ENCODE data around the gene AATF. TPM values are rescaled to one million over a fixed set of nuclear protein-coding genes. Genes with fewer than 3 reads are reported as not detected.
"Not testable (repeated sequence)": the region's sequence is repeated elsewhere in the genome, so short reads cannot be mapped to it uniquely, and the experiment has no call there.

AATF gene
- polyA plus RNA-seq, 10 donors: 19.6 to 26.2 (median 21.9) TPM

DNA sequence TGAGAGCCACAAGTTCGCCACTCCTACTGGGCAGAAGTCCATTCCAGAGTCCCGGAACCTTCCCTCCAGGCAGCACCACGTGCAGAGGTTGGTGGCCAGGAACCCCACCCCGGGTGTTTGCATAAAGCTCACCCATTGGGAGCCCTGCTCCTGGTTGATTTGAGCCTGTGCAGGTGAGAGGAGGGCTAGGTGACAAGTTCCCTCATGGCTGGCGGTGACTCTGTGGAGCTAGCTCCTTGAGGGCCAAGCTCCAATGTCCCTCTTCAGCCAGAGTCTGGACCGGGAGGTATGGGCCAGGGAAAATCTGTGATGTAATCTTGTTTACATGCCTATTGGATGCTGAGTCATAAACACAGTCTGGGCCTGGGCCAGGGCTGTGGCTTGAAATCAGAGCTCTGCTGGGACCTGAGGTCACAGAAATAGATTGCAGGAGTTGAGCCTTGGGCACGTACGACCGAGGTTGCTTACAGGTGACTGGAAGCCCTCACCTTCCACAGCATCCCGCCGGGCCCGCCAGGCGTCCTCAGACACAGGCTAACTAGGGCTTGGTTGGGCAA is 118.9 kb downstream of the AATF start:
- DNase-seq: peak in 2 of 3 donors; percentile 37 to 47

DNA sequence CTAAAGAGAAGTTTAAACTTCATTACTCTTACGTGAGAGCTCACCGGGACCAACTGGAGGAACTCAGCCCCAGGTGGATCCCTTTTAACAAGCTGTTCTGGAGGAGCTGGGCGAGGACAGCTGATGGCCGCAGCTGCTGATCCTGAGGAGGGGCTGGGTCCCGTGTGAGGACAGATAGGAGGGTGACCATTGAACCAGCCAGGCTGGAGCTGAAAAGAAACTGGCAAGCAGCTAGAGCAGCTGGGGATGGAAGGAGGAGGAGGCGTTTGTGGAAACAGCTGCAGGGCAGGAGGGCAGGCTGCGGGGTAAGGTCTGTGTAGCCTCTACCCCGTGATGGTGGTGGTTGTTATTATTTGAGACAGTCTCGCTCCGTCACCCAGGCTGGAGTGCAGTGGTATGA is 119.5 kb downstream of the AATF start:
- DNase-seq: peak in 2 of 3 donors; percentile 46 to 63

DNA sequence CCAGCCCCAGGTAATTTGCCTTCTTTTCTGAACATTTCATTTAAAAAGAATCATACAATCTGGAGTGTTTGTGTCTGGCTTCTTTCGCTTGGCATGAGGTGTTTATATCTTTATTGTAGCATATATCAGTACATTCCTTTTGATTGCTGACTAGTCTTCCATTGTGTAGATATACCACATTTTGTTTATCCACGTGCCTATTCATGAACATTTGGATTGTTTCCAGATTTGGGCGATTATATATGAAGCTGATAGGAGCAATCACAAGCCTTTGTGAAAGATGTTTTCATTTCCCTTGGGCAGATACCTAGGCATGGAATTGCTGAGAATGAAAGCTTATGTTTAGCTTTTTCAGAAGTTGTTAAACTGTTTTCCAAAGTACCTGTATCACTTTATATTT is 120.3 kb downstream of the AATF start:
- DNase-seq: no peak

DNA sequence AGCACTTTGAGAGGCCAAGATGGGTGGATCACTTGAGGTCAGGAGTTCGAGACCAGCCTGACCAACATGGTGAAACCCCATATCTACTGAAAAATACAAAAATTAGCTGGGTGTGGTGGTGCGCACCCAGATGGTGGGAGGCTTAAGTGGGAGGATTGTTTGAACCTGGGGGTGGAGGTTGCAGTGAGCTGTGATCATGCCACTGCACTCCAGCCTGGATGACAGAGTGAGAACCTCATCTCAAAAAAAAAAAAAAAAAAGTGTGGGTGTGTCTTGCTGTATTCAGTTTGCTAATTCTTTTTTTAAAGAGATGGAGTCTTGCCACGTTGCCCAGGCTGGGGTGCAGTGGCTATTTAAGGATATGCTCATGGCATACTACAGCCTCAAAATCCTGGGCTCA is 124.7 kb downstream of the AATF start:
- not testable (repeated sequence) for DNase-seq

DNA sequence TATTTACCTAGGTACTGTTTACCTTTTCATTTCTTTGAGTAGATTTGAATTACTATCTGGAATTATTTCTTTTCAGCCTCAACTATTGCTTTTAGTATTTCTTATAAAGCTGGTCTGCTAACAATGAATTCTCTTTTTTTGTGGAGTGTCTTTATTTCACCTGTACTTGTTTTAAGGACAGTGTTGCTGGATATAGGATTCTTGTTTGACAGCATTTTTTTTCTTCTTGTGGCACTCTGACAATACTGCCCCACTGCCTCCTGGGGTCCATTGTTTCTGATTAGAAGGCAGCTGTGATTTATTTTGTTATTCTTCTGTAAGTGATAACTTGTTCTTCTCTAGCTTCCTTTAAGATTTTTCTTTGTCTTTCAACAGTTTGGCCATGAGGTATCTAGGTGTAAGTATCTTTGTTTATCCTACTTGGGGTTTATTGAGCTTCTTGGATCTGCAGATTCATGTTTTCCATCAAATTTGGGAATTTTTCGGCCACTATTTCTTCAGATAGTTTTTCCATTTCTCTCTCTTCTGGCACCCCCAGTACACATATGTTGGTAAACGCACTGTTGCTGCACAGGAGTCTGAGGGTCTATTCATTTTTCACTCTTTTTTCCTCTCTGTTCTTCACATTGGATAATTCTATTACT is 130.4 kb downstream of the AATF start:
- no peak for DNase-seq

DNA sequence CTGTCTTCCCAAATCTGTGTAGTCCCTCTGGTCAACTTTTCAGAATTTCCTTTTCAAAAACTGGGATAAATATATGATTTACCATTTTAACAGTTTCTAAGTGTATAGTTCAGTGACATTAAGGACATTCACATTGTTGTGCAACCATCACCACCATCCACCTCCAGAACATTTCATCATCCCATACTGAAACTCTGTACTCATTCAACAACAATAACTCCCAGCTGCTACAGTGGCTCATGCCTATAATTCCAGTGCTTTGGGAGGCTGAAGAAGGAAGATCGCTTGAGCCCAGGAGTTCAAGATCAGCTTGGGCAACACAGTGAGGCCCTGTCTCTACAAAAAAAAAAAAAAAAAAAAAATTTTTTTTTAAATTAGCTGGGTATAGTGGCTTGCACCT is 131.0 kb downstream of the AATF start:
- no peak for DNase-seq

DNA sequence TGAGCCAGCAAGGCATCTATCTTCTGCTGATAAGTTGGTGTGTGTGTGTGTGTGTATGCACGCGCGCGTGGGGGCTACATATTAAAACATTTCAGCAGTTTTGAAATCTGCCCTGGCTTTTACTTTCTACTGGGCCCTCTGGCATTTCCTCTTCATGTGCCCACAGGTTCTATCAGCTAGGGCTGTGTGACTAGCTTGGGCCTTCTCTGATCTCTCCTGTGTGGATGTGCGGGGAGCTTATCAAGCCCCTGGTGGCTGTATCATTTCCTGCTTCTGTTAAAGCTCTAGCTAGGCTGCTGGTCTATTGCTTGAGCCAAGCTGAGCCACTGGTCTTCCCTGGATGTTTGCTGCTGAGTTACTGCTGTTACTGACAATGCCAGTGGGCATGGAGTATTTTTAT is 132.5 kb downstream of the AATF start:
- no peak for DNase-seq

DNA sequence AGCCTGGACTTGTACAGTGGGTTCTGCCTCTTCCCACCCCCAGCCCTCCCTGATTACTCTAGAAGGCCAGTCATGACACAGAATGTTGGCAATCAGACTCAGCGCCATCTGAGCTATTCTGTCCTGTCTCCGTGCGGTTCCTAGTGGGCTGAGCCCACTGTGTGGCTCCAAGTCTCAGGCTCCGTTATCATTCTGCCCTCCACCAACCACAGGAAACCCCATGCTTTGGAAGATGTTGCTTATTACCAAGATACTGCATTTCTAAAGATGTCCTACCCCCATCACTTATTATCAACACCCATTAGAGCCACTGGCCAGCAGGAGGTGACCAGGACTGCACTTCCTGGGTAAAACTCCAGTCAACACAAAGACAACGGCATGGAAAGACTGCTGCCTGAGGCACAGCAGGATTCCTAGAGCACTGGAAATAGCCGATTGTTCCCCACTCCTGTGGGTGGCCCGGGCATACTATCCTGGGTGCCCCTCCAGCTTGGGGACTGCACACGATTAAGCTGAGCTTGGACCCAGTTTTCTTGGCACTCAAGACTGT is 133.6 kb downstream of the AATF start:
- no peak for DNase-seq

DNA sequence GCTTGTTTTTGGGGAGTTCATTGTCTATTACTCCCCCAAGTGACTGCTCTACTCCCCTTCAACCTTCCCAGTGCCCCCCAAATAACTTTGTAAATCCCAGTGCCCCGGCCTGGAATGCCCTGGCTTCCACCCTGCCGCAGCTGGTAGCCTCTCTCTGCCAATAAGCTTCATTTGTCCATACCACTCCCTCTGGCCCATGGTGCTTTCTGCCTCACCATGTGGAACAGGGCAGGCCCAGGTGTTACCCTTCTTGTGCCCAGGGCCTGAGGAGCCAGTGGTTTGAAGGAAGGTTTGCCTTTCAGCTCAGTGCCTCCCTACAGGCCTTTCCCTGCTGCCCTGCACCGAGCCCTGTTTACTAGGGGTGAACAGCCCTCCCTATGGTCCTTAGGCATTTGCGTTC is 134.2 kb downstream of the AATF start:
- no peak for DNase-seq

DNA sequence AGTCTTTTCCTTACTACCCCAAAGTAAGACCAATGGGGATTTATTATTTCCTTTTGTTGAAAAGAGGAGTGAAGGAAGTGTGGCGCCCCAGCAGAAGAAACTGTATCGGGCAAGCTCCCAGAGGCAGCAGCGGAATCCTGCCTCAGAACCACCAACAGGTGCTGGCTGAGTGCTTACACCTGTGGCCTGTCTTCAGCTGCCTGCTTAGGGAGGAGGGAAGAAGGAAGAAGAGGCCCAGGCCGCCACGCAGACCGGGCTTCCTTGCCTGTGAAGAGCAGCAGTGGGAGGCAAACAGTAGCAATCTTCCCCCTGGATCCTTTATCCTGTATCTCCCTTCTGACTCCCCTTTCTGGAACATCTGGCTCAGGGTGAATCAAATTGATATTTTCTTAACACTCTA is 134.7 kb downstream of the AATF start:
- no peak for DNase-seq

DNA sequence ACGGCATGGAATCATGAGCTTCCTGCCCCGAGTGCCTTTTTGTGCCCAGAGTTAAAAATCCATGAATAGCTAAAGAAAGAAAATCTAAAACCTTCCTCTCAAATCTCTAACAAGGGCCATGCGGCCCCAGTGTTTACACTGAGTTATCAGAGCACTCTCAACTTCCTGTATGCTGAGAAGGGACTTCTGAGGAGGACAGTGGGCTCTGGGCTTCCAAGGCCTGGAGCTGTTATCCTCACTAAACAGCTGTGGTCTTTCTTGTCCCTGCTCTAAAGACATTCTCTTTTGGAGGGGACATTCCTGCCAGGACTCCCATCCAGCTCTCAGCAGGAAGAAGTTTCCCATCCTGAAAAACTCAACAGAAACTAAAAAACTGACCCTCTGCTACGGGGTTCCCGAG is 135.6 kb downstream of the AATF start:
- DNase-seq: no peak

DNA sequence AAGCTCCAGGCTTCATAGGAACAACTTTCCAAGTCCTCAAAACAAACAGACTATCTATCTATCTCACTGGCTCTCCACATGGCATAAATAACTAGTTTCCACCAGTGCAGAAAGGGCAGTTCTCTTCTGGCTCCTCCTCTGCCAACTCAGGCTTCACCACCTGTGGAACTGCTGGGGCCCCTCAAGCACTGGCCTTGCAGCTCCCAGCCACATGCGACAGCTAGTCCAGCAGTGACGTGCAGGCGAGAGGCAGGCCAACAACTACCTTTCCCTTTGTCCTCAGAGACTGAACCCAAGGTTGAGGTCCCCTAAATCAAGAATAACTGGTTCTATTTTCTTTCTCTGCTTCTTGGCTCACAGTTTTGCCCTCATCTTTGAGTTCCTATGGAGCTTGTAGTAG is 137.6 kb downstream of the AATF start:
- DNase-seq: no peak

DNA sequence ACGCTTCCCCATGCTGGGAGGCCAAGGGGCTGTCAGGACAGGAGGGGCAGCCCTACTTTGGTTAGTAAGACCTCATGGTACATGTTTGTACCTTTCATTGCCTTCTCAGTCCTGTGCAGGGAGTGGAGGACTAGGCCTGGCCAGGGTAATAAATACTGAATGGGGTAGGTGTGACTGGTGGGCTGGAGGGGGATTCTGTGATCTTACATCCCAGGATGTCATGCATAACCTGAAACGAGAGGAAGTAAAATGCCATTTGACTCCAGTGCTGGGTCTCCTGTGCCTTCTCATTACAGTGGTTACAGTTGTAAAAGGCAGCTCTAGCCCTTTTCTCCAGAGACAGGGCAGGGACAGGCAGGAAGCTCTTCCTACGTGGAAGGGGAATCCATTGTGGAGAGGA is 138.2 kb downstream of the AATF start:
- DNase-seq: no peak

DNA sequence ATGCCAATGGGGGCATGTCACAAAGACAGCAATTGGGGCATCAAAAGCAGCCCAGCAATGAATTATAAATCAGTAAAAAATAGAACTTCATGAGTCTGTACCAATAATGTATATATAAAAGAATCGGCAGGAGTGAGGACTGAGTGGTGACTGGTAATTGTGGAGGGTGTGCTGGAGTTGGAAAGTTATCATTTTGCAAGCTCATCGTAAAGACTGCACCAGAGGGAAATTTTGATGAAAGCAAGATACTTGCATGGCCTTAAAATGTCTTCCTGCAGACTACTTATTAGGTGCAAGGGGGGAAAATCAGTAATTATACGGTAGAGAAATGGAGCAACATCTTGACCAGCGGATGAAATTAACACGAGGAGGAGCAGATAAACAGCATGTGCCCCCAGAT is 138.9 kb downstream of the AATF start:
- no peak for DNase-seq

DNA sequence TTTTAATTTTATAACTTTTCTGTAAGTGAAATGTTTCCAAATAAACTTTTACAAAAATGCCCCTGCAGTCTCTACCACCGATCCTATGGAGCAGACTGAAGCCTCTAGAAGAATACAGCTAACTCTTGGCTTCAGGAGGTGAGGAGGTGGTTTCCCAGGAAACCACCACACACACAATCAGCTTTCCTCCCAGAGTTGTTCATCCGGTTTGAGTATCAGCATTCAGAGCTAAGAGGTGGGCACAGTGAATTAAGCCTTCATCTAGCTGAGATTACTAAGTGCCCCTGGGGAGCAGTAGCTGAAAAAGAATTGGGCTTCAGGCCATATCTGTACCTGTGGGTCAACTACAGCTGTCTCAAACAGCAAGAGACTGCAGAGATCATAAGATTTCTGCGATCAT is 139.7 kb downstream of the AATF start:
- no peak for DNase-seq

DNA sequence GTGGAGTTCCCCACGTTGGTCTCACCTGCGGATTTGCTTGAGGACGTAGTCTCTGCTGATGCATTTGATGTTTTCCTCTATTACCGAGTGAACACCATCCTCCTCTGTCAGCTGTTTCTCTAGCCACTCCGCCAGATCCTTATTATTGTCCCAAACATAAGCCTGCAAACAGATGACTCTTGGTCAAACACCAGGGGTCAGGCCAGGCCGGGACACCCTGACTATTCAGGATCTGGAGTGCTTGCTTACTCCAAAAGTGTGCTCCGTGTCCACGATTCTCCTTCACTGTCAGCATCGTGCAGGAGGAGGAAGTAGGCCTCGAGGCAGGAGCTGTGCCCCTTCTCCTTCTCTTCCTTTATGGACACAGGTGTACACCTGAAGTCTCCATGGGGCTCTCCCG is 140.2 kb downstream of the AATF start:
- DNase-seq: no peak

DNA sequence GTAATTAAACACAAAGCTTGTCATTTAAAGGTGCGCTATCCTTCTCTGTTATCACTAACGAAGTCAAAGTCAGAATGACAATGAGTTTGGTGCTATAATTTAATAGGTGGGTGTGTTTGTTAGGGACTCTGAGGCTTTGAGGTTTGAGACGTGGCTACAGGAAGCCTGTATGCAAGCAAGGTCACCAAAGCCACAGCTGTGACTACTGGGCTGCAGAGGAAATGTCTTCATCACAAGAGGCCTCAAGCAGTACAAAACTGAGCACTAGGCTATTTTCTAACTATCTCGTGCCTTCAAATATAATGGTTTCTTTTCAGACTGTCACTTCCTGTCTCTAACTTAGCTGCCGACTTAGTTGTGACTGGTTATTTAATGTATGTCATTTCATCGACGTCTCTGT is 141.2 kb downstream of the AATF start:
- DNase-seq: no peak

DNA sequence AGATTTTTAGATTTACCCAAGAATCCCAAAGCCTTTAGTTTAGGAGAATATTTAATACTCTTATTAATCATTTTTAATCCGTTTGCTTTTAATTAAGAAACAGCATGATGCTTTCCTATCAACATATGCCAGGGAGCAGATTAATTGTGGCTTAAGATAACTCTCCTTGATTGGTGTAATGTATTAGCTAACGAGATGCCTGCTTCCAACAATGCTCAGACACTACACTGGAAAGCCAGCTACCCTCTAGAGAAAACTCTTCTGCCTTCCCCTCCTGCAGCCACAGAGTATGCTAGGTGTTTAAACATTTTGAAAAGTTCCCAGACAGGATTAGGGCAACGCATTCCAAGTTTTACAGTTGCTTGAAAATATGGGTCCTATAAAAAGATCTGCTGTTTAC is 142.2 kb downstream of the AATF start:
- no peak for DNase-seq

DNA sequence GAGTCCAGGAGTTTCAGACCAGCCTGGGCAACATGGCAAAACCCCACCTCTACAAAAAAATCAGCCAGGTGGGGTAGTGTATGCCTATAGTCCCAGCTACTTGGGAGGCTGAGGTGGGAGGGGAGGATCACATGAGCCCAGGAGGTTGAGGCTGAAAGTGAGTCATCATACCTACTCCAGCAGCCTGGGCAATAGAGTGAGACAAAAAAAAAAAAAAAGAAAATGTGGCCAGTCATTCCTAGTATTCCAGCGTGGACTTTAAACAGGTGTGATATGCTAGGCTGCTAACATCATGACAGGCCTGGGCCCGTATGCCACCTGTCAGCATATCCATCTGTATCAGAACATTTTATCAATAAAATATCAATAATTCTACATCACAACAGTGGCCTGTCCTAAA is 143.3 kb downstream of the AATF start:
- DNase-seq: no peak

DNA sequence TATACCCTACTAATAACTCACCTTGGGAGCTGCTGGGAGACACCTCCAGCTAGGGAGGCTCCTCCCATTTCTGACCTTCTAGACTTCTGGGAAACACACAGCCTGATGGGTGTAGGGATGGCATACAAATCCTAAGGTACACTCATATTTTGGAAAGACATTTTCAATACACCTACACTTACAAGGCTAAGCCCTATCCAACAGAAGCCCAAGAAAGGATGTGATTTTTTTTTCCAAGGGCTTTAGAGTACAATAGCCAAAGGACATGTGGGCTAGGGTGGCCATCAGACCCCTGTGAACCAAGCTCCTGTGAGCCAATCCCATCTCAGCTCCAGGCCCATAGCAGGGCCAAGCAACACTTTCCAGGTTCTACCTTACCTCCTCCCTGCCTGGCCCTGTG is 143.9 kb downstream of the AATF start:
- no peak for DNase-seq

DNA sequence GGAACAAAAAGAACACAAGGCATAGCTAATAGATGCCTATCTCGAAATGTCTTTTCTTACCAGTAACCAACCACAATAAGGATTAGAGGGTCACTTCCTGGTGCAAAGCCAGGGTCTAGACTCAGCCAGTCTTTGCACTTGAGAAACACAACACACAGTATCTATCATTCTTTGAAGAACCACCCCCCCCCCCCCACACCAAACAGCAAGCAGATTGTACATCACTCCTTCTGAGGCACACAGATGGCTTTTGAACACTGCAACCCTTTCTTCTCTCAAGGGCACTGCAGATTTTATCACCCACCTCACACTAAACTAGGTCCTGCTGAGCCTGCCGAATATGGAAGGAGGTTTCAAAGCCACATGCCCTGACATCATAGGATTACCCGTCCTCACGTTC is 145.6 kb downstream of the AATF start:
- DNase-seq: no peak

DNA sequence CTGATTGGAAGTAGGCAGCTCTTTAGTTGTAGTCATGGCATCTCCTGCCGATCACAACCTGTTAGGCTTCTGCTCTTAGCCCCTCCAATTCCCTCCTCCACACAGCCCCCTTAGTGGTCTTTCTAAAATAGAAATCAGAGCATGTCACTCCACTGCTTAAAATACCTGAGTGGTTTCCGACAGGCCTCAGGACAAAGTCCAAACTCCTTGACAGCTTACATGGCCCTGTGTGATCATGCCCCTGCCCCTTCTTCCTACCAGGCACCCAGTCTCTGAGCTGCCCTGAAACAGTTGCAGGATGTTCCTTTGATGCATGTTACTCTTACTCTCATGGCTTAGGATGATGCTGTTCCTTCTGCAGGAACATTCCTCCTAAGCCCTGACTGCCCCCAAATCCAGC is 147.3 kb downstream of the AATF start:
- DNase-seq: no peak

DNA sequence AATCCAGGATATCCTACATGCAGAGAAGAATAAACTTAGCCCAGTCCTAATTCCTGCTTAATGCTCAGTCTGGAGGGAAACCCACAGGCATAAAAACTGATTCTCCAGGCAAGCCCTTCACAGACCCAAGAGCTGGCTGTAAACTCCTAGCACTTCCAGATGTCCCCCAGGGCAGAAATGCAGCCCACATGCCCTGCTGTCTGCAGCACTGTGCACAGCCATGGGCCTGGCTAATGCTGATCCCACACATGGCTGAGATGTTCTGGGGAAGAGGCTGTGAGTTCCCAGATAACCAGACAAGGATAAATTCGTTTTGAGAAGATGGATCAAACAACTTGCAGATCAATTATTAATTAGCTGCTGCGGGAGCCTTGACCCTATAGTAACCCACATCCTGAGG is 148.4 kb downstream of the AATF start:
- no peak for DNase-seq

DNA sequence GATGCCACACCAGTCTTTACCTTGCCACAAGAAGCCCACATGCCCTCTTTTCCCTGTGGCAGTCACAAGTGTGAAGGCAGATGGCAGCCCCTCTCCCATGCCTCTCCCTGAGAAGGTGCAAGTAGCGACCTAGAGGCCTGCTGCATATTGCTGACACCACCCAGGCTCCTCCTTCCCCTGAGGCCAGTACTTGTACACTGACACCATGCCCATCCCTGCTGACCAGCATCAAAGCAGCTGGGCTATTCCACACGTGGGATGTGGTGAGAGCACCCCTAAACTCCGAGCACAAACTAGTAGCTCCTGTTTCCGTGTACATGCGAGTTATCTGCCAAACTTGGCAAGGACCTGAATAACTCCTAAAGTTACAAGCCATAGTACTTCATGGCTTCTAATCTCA is 149.4 kb downstream of the AATF start:
- DNase-seq: no peak

Data from muscle of back (tissue), 11 donors.